SK-N-SH treated with all-trans-retinoic acid at 6 μM for 48 hours (cell line): Measurements from ENCODE around the gene CPSF4L.

Source experiments
- SNAI2 ChIP-seq: fragments of 250-450 bp; sonication (Bioruptor Pico); IDR thresholded peaks from 2 replicates; pipeline ENCODE4 v1.5.0; 2020; ENCODE audit warnings: mild to moderate bottlenecking, moderate library complexity
- ZNF565 ChIP-seq: fragments of 450-650 bp; formaldehyde crosslinking; conservative IDR thresholded peaks from 2 replicates; pipeline ENCODE4 v1.5.0; 2020; ENCODE audit warnings: low read depth, mild to moderate bottlenecking, moderate library complexity

DNA sequence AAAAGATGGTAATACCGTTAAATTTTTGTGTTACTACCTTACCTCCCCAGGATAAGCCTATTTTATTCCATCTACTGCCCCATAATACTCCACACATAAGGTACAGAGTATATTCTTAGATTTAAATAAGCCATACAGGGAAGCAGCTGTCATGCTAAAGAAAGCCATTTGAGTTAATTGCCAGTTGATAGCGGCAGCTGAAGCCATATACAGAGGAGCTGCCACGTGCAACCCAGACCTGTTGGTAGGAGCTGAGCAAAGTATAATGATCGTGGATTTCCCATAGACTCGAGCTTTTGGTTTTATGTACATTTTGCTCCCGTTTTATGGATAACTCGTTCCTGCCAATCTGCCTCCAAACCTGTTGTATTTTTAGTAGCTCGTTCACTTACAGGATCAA, 12.0 kb downstream of the CPSF4L start:
- TF ChIP-seq ZNF565 (CRISPR knock-in tag) (no peak), SNAI2 (CRISPR knock-in tag) (no peak)
